Fibroblast of lung (primary cell): ENCODE results near the gene FRMPD2. TPM values are rescaled to one million over a fixed set of nuclear protein-coding genes. Genes with fewer than 3 reads are reported as not detected.
"Not testable (repeated sequence)": the region's sequence is repeated elsewhere in the genome, so short reads cannot be mapped to it uniquely, and the experiment has no call there.

Experiments
- DNase-seq, 2 donors: peaks; one replicate each; pipeline versions ENCODE4 v3.0.0 to v3.0.0-alpha.2; 2010; ENCODE audit warnings: low read depth in 2 of 2
- H2AFZ ChIP-seq: 2 replicates; pipeline ENCODE4 v1.5.1; 2012; ENCODE audit warnings: low read length, control low read depth, inconsistent platforms
- H3K27ac ChIP-seq: 2 replicates; pipeline ENCODE4 v1.5.1; 2011; ENCODE audit warnings: low read length, control low read depth; ENCODE audit not compliant: insufficient read depth
- H3K27me3 ChIP-seq: 2 replicates; pipeline ENCODE4 v1.5.1; 2011; ENCODE audit warnings: mild to moderate bottlenecking, low read length; ENCODE audit not compliant: control insufficient read depth, insufficient read depth
- H3K36me3 ChIP-seq: 2 replicates; pipeline ENCODE4 v1.5.1; 2011; ENCODE audit warnings: low read length; ENCODE audit not compliant: control insufficient read depth, insufficient read depth
- H3K4me1 ChIP-seq: 2 replicates; pipeline ENCODE4 v1.5.1; 2011; ENCODE audit warnings: low read length; ENCODE audit not compliant: control insufficient read depth, insufficient read depth; ENCODE audit errors: extremely low read depth
- H3K4me2 ChIP-seq: 2 replicates; pipeline ENCODE4 v1.5.1; 2011; ENCODE audit warnings: low read length, control low read depth; ENCODE audit not compliant: insufficient read depth; ENCODE audit errors: extremely low read depth
- H3K4me3 ChIP-seq, 4 experiments: fragments of 200-600 bp in 1 of 4; sonication (generic) in 1 of 4; replicated peaks in 1 of 4; 2 replicates each; pipeline ENCODE4 v1.5.1; 2011 to 2016; ENCODE audit warnings: low read length in 4 of 4, low read depth in 3 of 4, mild to moderate bottlenecking in 3 of 4, control low read depth in 2 of 4, inconsistent platforms in 1 of 4, mixed read lengths in 1 of 4; ENCODE audit not compliant: insufficient read depth in 1 of 4; ENCODE audit errors: control extremely low read depth in 1 of 4
- H3K79me2 ChIP-seq: 2 replicates; pipeline ENCODE4 v1.5.1; 2012; ENCODE audit warnings: mild to moderate bottlenecking, low read length, inconsistent platforms; ENCODE audit not compliant: control insufficient read depth, insufficient read depth
- H3K9ac ChIP-seq: 2 replicates; pipeline ENCODE4 v1.5.1; 2011; ENCODE audit warnings: mild to moderate bottlenecking, low read length, control low read depth; ENCODE audit not compliant: insufficient read depth
- H3K9me3 ChIP-seq: 2 replicates; pipeline ENCODE4 v1.5.1; 2012; ENCODE audit warnings: low read depth, low read length; ENCODE audit not compliant: control insufficient read depth, insufficient read depth
- H4K20me1 ChIP-seq: 2 replicates; pipeline ENCODE4 v1.5.1; 2011; ENCODE audit warnings: low read length; ENCODE audit not compliant: control insufficient read depth, insufficient read depth; ENCODE audit errors: extremely low read depth
- CTCF ChIP-seq, 2 donors: IDR thresholded peaks in 1 of 2; conservative IDR thresholded peaks in 1 of 2; 1 replicate in 1 of 2; 2 replicates in 1 of 2; pipeline ENCODE4 v1.5.1; 2011 to 2012; ENCODE audit warnings: low read length in 2 of 2, control low read depth in 1 of 2, inconsistent platforms in 1 of 2, low read depth in 1 of 2, mild to moderate bottlenecking in 1 of 2
- EZH2 ChIP-seq: IDR thresholded peaks from 2 replicates; pipeline ENCODE4 v1.5.1; 2012; ENCODE audit warnings: low read length, control low read depth, mild to moderate bottlenecking; ENCODE audit errors: missing control alignments
- polyA plus RNA-seq, 2 donors: library from polyadenylated mRNA; depleted of rRNA in 1 of 2; stranded (reverse) in 1 of 2; unstranded in 1 of 2; fragments of >200 nt; gene quantifications; 2 replicates each; pipeline ENCODE4 v1.2.1, GENCODE V29; 2011 to 2012; ENCODE audit warnings: missing spikeins in 1 of 2
- total RNA-seq: library from RNA; depleted of rRNA; stranded (reverse); fragments of >200 nt; gene quantifications from 2 replicates; pipeline ENCODE4 v1.2.1, GENCODE V29; 2014

Gene FRMPD2
- total and polyA plus RNA-seq, 2 donors (not counting 1 experiment from before 2014, with no cell fraction given): 0.16 TPM; not detected in 1

DNA sequence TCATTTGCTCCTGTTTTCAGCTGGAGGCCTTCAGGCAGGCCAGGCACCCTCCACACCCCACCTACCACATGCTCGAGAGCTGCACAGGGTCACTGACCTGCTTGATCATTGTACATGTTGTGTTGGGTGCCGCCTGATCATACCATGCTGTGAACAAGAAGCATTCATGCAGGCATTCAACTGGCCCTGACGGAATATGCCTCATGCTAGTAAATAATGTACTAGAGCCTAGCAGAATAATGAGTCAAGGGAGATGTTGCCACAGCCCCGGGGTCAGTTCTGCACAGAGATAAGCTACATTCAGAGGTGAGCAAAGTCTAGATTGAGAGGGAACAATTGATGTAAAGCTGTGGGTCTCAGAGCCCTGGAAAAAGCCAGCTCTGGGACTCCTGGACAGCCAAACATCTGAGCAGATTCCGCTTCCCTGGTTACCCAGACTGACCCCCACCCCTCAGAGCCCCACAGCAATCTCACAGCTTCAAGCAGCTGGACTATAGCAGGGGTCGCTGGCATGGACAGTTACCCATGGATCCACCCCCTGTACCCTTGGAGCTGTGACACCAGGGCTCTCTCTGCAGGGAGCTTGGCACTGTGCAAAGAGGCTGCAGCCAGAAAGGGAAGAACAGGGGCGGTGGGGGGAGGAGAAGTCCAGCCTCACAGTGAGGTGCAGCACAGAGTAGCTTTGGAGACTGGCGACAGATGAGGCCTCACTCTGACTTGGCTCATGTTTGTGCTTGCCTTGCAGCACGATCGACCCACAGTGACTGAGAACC, 86.6 kb downstream of the FRMPD2 start:
- Histone ChIP-seq H3K27ac (no peak overlapping the region), H3K79me2 (no peaks in the 10 kb centered on the region), H2AFZ (no peak overlapping the region), H3K4me2 (no peak overlapping the region), H3K9me3 (no peaks in the 10 kb centered on the region), H3K4me3 (no peak overlapping the region), H3K36me3 (no peaks in the 10 kb centered on the region), H4K20me1 (no peaks in the 10 kb centered on the region), H3K4me1 (no peaks in the 10 kb centered on the region), H3K27me3 (peaks cover under 1% of the 10 kb centered on the region), H3K9ac (no peak overlapping the region)
- TF ChIP-seq EZH2 (no peak), CTCF (conservative IDR thresholded peaks at IDR 0.05 in 1 of 2, IDR thresholded peaks at IDR 0.05 in 1 of 2; ENCODE audit: low read depth in 1 of 2, low read length in 2 of 2) (no peak)
- DNase-seq: no peak

GRCh38 chr10:48187126-48187525, 87.4 kb downstream of the FRMPD2 start:
- no peaks in the 10 kb centered on the region for H4K20me1 ChIP-seq
- no peak for DNase-seq

DNA sequence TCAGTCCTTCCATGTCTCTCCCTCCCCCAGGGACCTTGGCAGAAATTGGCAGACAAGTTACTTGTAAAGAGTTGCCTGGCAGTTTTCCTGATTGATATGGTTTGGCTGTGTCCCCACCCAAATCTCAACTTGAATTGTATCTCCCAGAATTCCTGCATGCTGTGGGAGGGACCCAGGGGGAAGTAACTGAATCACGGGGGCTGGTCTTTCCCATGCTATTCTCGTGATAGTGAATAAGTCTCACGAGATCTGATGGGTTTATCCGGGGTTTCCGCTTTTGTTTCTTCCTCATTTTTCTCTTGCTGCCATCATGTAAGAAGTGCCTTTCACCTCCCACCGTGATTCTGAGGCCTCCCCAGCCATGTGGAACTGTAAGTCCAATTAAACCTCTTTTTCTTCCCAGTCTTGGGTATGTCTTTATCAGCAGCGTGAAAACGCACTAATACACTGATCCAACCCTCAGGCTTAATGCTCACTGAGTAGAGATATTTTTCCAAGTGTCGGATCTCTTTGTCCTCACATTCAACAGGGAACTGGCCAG, 88.2 kb downstream of the FRMPD2 start:
- H3K9ac ChIP-seq, H3K4me3 ChIP-seq, H3K4me1 ChIP-seq, H3K79me2 ChIP-seq, H3K4me2 ChIP-seq, H3K36me3 ChIP-seq, H3K27ac ChIP-seq, H3K27me3 ChIP-seq, DNase-seq, H2AFZ ChIP-seq, H3K9me3 ChIP-seq, H4K20me1 ChIP-seq: not testable (repeated sequence)

More at GRCh38 chr10:48187126-48187525, 87.4 kb downstream of the FRMPD2 start:
- H3K27ac ChIP-seq: no peak overlapping the region
- peaks cover 6% of the 10 kb centered on the region for H3K27me3 ChIP-seq
- H3K9ac ChIP-seq: no peak overlapping the region
- no peaks in the 10 kb centered on the region for H3K9me3 ChIP-seq
- no peaks in the 10 kb centered on the region for H3K4me1 ChIP-seq
- H3K79me2 ChIP-seq: no peaks in the 10 kb centered on the region
- H2AFZ ChIP-seq: no peak overlapping the region
- H3K36me3 ChIP-seq: no peaks in the 10 kb centered on the region
- H3K4me2 ChIP-seq: no peak overlapping the region
- TF ChIP-seq CTCF (conservative IDR thresholded peaks at IDR 0.05 in 1 of 2, IDR thresholded peaks at IDR 0.05 in 1 of 2; ENCODE audit: low read depth in 1 of 2, low read length in 2 of 2) (no peak), EZH2 (no peak)
- no peak overlapping the region for H3K4me3 ChIP-seq
